Activated CD4-positive, alpha-beta T cell treated with anti-CD3 and anti-CD28 coated beads for 1 hour (primary cell): Measurements from ENCODE around the gene COL1A1.

Experiments used
- DNase-seq: peaks from one replicate; pipeline ENCODE4 v3.0.0-alpha.2; 2020

COL1A1 gene

DNA sequence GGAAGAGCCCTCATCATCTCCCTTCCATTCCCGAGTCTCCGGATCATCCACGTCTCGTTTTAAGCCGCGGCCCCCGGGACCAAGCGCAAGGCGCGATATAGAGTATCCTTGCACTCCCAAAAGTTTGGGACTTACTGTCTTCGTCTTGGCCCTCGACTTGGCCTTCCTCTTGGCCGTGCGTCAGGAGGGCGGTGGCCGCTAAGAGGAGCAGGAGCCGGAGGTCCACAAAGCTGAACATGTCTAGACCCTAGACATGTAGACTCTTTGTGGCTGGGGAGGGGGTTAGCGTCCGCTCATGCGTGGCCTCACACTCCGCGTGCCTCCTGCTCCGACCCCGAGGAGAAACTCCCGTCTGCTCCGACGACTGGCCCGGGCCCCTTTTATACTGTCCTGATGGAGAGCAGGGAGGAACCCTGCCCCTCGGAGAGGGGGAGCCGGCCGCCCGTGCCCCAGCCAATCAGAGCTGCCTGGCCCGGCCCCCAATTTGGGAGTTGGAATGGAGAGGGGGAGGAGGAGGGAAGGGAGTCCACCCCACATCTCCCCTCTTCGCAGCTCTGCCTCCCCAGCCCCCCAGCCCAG lies at the start of gene COL1A1:
TSS of gene COL1A1 (minus strand) at position 356 of the 579 bp plus-strand sequence. CDS start at position 238, 118 bp downstream.
- DNase-seq, result no peak

DNA sequence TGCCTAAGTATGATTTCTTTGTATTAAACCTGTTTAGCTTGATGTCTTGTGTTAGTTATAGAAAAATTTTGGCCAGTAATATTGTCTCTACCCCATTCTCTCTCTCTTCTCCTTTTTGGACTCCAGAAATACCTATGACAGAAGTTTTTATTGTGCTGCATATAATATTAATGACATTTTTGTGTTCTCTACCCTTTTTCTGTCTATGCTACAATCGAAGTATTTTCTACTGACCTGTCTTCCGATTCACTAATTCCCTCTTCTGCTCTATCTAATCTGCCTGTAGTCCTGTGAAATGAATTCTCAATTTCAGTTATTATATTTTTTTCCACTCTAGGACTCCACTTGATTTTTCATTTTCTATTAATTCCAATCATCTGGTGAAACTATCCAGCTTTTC lies 46.8 kb upstream of the COL1A1 start:
- no peak for DNase-seq

DNA sequence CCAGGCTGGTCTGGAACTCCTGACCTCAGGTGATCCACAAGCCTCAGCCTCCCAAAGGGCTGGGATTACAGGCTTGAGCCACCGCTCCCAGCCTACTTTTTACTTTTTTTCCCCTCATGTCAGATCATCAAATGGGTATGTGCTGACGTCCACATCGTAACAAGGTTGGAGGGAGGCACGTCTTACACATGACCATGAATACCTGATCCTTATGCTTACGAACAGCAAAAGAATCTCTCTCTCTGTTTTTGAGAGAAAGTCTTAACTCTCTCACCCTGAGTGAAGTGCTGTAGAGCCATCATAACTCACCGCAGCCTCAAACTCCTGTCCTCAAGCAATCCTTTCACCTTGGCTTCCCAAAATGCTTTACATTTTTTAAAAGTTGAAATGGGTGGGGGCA lies 43.3 kb upstream of the COL1A1 start:
- DNase-seq, result no peak

DNA sequence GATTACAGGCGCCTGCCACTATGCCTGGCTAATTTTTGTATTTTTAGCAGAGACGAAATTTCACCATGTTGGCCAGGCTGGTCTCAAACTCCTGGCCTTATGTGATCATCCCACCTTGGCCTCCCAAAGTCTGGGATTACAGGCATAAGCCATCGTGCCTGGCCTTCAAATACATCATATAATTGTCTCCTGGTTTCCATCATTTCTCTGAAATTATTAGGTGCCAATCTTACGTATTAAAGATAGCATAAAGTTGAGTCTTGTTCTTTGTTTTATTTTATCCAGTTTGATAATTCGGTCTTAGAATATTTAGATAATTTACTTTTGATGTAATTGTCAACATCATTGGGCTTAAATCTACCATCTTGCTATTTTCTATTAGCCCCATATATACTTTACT lies 40.0 kb upstream of the COL1A1 start:
- DNase-seq, result no peak

DNA sequence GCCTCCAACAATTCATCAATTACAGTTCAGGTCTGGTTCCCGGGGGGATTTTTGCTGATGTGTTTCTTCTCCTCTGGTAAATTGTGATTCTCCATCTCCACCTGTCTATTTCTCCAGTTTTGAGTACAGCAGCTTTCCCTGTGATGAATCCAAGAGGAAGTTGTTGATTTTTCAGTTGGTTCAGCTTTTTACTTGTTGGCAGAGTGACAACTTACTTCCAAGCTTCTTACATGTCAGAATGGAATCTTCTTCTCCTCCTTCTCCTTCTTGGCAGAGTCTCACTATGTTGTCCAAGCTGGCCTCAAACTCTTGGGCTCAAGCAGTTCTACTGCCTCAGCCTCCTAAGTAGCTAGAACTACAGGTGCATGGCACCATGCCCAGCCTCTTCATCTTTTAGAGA lies 39.4 kb upstream of the COL1A1 start:
- DNase-seq, result no peak

DNA sequence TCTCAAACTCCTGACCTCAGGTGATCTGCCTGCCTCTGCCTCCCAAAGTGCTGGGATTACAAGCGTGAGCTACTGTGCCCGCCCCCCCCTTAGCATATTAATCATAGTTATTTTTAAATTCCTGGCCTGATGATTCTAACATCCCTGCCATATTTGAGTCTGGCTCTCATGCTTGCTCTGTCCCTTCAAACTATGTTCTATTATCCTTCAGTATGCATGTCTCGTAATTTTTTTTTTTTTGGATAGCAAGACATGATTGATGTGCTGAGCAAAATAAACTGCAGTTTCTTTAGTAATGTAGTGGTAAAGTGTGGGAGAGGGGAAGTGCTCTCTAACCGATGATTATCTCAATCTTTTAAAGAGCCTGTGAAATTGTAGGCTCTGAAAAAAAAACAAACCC lies 38.5 kb upstream of the COL1A1 start:
- DNase-seq, result no peak

DNA sequence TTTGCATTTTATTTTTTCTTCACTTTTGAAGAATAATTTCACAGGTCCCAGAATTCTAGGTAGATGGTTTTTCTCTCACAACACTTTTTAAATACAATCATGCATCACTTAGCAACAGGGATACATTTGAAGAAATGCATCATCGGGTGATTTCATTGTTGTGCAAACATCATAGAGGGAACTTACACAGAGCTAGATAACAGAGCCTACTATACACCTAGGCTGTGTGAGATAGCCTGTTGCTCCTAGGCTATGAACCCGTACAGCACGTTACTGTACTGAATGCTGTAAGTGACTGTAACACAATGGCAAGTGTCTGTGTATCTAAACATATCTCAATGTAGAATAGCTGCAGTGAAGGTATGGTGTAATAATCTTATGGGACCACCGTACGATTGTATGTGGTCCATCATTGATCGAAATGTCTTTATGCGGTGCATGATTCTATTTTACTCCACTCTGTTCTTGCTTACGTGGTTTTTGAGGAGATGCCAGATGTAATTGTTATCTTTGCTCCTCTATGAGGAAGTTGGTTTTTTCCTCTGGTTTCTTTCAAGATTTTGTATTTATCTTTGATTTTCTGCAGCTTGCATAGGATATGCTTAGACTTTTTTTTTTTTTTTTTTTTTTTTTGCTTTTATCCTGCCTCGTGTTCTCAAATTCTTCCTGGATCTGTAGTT lies 37.3 kb upstream of the COL1A1 start:
- no peak for DNase-seq

DNA sequence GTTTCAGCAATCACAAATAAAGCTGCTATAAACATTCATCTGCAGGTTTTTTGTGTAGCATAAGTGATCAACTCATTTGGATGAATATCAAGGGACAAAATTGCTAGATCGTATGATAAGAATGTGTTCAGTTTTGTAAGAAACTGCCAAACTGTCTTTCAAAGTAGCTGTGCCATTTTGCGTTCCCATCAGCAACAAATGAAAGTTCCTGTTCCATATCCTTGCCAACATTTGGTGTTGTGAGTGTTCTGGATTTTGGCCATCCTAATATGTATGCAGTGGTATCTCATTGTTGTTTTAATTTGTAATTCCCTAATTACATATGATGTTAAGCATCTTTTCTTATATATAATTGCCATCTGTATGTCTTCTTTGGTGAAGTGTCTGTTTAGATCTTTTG lies 36.5 kb upstream of the COL1A1 start:
- no peak for DNase-seq

DNA sequence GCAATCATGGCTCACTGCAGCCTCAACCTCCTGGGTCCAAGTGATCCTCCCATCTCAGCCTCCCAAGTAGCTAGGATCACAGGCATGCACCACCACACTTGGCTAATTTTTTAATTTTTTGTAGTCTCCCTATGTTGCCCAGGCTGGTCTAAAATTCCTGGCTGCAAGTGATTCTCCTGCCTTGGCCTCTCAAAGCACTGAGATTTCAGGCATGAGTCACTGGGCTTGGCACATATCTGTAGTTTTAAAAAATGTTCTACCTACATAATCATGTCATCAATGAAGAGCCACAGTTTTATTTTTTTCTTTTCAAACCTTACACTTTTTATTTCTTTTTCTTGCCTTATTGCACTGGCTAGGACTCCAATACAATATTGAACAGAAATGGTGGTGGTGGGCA lies 33.1 kb upstream of the COL1A1 start:
- DNase-seq, result no peak

DNA sequence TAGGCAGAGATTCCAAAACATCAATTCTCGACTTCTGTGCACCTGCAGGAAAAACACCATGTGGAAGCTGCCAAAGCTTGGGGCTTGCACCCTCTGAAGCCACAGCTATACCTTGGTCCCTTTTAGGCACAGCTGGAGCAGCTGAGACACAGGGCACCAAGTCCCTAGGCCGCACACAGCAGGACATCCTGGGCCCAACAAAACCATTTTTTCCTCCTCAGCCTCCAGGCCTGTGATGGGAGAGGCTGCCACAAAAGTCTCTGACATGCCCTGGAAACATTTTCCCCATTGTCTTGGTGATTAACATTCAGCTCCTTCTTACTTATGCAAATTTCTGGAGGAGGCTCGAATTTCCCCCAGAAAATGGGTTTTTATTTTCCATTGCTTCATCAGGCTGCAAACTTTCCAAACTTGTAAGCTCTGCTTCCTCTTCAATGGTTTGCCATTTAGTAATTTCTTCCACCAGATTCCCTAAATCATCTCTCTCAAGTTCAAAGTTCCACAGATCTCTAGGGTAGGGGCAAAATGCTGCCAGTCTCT lies 24.3 kb upstream of the COL1A1 start:
- no peak for DNase-seq

DNA sequence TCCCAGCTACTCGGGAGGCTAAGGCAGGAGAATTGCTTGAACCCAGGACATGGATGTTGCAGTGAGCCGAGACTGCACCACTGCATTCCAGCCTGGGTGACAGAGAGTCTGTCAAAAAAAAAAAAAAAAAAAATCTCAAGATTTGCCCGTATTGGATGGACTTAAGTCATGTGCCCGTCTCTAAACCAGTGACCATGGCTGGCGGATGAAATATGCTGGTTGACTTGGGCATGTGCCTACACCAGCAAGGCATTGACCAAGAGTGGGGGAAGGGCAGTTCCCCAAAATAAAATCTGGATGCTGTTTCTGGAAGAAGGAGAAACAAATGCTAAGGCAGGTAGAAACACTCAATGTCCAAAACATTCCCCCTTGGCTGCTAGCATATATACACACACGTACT lies 21.5 kb upstream of the COL1A1 start:
- DNase-seq, result no peak

DNA sequence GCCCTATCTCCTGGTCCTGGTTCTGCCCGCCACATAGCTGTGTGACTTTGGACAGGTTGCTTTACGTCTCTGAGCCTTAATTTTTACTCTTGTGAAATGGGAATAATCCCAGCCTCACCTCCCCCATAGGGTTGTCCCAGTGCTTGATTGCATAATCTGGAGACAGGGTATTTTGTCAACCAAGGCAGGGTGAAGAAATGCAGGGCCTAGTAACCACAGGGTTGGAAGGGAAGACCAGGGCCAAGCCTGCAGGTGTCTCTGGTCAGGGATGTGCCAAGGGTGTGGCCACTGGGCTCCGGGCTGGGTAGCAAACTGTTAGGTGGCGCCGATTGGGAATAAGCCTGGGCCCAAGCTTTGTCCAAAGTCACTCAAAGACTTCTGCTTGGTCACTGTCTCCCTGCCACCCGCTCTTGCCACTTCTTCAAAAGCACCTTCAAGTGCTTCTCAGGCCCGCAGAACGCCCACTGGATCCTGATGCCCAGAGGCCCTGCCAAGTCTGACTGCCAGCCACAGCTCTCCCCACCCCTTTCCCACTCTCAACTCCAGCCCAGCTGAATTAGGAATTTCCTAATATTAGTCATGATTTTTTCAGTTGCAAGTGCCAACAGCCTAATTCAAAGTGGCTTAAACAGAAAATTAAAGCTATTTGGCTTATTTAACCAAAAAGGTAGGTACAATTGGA lies 20.6 kb upstream of the COL1A1 start:
- DNase-seq, result no peak

DNA sequence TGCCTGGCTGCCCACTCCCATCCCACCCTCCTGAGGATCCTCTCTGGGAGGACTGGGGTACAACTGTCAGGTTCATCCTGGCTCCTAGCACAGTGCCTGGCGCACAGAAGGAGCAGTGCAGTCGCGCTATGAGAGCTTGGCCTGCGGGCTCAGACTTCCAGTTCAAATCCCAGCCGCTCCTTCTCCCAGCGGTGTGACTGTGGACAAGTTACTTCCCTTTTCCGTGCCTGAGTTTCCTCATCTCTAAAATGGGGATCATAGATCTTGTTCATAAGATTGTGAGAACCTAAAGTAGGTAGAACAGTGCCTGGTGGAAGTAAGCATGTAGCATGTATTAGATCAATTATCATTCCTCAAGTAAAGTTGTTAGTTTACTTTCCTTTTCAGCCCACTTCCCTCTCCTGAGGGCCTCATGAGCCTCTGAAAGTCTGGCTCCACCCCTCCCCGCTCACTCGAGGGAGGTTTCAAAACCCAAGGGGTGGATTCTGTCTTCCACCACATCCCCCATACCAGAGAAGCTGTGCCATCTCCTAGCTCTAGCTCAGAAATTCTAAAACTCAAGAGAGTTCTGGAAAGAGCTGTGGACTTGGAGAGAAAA lies 19.9 kb upstream of the COL1A1 start:
- no peak for DNase-seq

DNA sequence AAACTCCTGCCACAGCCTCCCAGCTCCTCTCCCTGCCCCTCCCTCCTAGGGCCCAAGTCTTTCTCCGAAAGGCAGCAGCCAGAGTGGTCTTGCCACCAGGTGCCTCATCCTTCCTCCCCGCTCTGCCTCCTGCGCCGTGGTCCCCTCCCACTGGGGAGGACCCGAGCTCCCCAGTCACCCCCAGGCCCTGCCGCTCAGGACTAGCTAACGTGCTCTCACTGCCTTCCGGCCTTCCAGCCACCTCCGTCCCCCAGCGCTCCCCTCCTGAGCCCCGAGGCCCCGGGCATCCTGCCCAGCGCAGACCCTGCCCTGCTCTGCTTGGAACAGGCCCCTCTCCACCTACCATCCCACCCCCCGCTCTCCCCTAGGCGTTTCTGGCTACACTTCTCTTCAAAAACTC lies 19.4 kb upstream of the COL1A1 start:
- no peak for DNase-seq

DNA sequence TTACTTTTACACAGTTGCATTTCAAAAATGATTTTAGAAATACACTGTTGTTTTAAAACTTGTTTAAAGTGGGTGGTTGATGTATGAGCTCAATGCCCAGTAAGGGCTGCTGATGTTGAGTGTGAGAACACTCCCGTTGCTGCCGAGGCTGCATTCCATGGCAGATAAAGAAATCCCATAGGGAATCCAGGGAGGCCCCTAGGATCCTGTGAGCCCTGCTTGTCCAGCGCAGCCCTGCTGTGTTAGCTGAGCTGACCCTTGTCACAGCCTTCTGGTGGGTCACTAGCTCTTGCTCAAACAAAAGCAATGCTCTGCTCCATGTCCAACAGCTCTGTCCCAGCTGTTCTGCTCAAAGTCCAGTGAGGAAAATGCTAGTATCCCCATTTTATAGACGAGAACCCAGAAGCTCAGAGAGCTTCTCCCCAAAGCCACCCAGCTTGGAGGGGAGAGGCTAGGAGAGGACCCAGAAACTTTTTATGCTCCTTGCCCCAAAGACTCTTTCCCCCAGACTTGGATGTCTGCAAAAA lies 18.6 kb upstream of the COL1A1 start:
- no peak for DNase-seq

DNA sequence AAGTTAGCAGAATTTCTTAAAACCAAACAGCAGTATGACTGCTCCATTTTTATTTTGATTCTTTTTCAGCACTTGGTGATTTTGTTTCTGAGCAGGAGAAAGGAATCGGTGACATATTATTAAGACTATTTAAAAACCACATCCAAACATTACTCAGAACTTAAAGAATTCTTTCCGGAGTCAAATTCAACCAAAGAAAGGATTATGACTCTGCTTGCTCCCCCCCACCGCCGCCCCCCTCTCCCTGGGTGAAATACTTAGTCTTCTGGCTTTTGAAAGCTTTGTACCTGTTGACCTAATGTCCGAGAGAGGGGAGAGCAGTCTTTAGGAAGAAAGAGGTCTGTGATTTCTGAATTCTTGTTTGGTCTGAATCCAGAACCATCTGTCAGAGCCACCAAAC lies 17.9 kb upstream of the COL1A1 start:
- no peak for DNase-seq

DNA sequence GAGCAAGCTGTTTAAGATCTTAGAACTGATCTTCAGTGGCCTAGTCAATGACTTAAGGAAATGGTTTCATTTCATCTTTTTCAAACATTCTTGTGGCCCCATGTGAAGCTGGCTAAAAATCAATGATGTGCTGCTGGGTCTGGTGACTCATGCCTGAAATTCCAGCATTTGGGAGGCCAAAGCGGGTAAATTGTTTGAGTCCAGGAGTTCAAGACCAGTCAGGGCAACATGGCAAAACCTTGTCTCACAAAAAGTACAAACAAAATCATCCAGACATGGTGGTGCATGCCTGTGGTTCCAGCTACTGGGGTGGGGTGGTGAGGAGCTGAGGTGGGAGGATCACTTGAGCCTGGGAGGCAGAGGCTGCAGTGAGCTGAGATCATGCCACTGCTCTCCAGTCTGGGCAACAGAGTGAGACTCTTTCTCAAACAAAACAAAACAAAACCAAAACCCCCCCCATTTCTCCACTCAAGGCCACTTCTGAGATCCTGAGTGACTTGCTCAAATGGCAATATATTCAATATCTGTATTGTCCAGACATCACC lies 17.4 kb upstream of the COL1A1 start:
- DNase-seq, result no peak

DNA sequence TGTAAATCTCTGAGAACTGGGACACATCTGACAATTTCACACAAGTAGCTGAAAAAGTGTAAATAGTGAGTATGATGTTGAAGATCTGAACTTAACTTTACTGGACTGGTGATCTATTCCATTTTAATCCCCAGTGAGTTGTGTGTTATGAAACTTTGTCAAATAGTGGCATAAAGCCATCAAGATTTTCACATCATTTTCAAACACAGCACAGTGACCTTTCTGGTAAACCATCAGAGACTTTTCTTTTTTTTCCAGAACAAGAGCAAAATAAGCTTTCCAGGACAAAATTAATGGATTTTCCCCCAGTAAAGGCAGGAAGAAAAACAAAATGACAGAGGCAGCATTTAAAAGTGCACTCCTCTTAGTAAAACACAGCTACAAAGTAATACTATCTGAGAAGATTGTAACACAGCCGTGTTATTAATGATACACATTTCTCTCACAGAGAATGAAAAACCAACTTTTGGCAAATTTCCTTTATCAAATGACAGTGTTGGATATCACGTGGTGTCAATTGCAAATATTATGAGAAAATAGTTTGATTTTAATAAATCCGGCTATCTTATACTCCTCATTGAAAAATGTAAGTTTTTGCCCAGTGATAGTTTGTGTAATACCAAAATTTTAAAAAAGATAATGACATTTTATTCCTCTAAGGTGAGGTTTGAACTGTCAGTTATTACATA lies 16.8 kb upstream of the COL1A1 start:
- no peak for DNase-seq

DNA sequence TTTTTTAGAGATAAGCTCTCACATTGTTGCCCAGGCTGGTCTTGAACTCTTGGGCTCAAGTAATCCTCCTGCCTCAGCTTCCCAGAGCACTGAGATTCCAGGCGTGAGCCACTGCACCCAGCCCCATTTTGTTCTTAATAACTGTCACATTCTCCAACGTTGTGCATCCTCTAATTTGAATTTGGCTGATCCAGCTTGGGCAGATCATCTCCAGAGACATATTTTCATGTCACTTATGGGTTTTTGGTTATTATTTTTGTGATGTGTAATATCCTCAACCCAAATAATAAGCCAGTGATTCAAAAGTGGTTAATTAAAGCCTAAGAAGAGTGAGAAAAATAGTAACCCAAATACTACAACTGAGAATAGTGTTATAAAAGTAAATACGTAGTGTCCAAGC lies 16.2 kb upstream of the COL1A1 start:
- no peak for DNase-seq

DNA sequence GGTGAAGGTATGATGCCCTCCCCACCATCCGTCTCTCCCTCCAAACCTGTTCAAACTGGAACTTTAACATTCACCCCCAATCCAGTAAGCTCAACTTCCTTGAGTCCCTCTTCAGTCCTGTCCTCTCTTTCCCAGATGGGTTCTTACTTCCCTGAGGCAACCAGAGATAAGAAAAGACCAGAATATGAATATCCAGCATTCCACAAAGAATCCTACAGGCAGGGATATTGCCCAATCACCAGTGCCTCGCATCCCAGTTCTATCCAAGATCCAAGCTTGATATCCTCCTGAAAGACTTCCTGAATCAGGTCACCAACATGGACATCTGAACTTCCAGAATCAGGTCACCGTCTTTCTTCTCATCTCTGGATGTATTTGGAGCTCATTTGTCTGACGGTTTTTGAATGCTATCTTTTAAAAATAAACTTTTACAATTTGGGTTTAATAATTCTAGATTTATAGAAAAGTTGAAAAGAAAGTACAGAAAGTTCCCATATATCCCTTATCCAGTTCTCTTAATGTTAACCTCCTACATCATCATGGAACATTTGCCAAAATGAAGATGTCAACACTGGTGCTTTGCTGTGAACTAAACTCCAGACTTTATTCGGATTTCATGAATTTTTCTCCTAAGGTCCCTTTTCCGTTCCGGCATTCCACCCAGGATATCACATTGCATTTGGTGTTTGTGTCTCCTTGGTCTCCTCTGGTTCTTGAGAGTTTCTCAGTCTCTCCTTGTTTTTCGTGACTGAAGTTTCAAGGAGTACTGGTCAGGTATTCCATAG lies 13.7 kb upstream of the COL1A1 start:
- no peak for DNase-seq
